Neural cell (in vitro differentiated cells): ENCODE results near the gene SLC39A7.

Experiments
- EZH2 ChIP-seq: fragments of 200-600, 300-800 bp; shearing (Covaris generic), sonication (generic); IDR thresholded peaks from 2 replicates; pipeline ENCODE4 v1.6.1; 2014; ENCODE audit warnings: antibody characterized with exemption, low read length, borderline replicate concordance, mild to moderate bottlenecking; ENCODE audit not compliant: insufficient read depth, poor library complexity, severe bottlenecking
- REST ChIP-seq: IDR thresholded peaks from 2 replicates; pipeline ENCODE4 v1.6.1; 2012; ENCODE audit warnings: borderline replicate concordance
- TF ChIP-seq, protein P1 (sequence below): fragments of 450-650 bp; IDR thresholded peaks from 2 replicates; pipeline ENCODE4 v1.5.1; 2014; ENCODE audit warnings: antibody characterized with exemption, mild to moderate bottlenecking, moderate library complexity; ENCODE audit not compliant: poor library complexity, severe bottlenecking

- TF ChIP-seq EZH2 (no peak), REST (no peak)
- TF ChIP-seq, protein P1, sequence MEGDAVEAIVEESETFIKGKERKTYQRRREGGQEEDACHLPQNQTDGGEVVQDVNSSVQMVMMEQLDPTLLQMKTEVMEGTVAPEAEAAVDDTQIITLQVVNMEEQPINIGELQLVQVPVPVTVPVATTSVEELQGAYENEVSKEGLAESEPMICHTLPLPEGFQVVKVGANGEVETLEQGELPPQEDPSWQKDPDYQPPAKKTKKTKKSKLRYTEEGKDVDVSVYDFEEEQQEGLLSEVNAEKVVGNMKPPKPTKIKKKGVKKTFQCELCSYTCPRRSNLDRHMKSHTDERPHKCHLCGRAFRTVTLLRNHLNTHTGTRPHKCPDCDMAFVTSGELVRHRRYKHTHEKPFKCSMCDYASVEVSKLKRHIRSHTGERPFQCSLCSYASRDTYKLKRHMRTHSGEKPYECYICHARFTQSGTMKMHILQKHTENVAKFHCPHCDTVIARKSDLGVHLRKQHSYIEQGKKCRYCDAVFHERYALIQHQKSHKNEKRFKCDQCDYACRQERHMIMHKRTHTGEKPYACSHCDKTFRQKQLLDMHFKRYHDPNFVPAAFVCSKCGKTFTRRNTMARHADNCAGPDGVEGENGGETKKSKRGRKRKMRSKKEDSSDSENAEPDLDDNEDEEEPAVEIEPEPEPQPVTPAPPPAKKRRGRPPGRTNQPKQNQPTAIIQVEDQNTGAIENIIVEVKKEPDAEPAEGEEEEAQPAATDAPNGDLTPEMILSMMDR = no peak
Observed at GRCh38 chr6:33207552-33208090, 7.0 kb downstream of the SLC39A7 start.
